NCI-H2107 treated with DMSO at 0.1 percent for 48 hours (cell line): Measurements from ENCODE around the gene NAMPT.
"Not testable (repeated sequence)": the region's sequence is repeated elsewhere in the genome, so short reads cannot be mapped to it uniquely, and the experiment has no call there.

Experiments used
- DNase-seq: peaks from one replicate; lab custom pipeline; 2025; ENCODE audit not compliant: unreplicated experiment; lab: John Stamatoyannopoulos, UW

Gene NAMPT

DNA sequence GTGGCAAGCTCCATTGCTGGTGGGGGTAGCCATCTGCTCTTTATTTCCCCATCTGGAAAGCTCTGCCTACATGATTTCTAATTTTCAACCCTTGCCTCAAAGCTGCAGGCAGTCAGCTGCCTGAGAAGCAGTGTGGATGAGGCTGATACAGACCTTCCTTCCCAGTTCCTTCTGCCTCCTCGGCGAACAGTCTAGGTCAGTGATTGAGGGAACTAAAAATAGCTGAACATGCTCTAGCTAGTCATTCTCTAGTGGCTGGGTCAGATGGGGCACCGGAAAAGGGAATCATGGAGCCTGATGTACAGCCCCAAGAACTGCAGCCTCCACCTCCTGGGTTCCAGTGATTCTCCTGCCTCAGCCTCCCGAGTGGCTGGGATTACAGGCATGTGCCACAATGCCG is 48.7 kb downstream of the NAMPT start:
- no peak for DNase-seq

DNA sequence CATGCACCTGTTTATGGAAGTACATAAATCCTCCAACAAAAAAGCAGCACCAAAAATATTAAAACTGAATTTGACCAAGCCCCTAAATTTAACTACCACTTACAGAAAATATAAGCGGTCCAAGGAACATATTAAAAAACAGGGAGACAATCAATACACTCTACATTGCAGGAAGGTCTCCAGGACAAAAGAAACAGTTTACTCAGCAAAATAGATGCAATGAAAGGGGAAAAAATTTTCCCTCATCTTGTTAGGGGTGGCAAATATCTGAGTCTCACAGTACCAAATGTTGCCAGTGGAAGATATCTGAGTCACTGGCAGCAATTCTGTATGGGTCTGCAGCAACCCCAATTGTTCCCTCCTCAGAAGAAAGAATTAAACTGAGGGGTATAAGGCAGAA is 50.4 kb downstream of the NAMPT start:
- DNase-seq: no peak

DNA sequence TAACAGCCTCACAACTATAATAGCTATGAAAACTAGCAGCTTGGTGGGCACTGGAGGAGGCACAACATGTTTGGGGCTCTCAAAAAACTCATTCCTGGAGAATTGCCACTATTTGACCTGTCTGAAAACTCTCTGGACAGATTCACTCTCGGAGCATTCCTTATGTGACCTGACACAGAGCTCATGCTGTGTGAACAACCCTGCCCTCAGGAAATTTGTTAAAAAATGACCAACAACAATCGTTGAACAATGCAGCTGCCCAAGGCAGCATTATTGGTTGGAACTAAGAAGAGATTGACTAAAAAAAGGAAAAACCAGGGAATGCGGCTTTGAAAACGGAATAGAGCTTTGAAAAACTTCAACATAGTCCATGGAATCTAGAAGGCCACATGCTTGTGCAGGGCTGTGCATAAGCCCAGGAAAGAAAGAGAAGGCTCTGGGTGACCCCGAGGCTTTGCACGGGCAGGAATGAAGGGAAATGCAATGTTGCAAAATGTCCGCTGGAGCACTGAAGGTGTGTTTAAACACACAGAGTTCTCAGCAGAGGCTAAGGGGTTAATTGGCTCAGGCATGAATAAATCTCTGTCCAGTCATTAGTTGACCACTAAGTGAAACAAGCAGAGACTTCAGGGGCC is 52.8 kb downstream of the NAMPT start:
- DNase-seq: no peak

DNA sequence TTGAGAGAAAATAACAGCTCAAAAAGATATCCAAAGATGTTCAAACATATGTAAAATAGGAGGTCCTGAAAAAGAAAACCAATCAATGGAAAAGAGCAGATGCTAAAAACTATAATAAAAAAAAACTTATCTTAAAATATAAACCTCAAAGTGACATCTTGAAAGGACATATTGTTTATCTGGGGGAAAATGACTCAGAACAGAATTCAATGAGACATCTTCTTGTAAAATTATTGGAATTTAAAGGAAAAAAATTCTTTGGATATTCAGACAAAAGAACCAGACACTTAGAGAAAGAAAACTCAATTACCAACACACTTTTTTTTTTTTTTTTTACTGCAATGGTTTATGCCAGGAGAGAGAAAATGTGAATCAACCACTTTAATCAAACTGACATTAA is 58.9 kb downstream of the NAMPT start:
- no peak for DNase-seq

DNA sequence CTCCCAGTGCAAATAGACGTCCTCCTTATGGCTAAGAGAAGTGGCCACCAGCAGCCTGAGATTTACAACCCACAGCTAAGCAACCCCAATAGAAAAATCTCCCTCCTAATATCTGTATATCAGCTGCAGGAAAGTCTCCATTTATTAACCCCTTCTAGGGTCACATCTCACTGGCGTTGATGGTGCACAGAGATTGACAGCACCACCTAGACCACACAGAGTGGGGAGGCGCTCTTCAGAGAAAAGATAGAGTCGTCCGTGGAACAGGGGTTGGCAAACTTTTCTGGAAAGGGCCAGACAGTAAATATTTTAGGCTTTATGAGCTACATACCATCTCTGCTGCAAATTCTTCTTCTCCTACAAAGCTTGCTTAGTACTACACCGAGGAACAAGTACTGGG is 60.0 kb downstream of the NAMPT start:
- no peak for DNase-seq

DNA sequence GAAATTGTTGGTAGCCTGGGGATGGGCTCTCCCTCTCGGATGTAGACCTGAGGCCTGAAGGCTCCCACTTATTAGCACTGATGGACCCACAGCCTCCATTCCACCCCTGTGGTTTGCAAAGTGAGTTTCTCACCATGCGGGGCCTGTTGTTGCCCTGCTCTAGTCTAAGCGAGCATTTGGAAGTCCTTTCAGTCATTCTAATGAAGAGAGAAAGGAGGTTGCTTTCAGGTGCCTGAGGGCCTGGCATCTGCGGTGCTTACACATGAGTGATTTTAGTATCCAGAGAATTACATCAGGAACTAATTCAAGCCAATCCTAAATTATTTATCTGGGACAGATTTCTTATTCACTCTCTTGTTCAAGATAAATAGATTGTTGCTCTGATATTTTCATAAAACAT is 61.6 kb downstream of the NAMPT start:
- no peak for DNase-seq

DNA sequence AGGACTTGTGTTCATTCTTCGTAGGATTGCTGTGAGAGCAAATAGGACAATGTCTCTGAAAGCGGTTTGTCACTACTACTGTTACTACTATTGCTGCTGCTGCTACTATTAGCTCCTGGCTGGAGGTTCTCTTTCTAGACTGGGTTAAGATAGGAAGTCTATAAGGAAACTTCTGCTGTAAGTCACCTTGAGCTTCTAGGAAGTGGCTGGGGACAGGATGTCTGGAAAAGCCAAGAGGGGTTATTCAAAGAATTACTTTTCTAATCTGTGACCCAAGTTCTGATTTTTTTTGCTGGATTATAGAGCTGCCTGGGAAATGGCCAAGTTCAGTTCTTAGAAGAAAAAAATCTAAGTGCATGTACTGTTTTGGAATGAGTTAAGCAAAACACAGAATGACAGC is 62.2 kb downstream of the NAMPT start:
- DNase-seq: no peak

DNA sequence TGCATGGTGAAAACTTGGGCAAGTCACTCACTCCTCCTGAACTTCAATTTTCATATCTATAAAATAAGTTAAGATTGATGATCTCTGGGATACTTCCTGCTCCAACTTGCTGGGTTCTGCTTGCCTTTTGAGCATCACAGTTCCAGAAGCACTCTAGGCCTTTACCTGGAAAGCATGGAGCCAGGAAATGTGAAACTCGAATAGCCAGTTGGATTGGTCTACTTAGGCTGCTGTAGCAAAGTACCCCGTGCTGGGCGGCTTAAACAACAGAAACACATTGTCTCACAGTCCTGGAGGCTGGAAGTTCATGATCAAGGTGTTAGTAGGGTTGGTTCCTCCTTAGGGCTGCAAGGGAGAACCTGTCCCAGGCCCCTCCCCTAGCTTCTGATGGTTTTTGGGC is 64.5 kb downstream of the NAMPT start:
- no peak for DNase-seq

DNA sequence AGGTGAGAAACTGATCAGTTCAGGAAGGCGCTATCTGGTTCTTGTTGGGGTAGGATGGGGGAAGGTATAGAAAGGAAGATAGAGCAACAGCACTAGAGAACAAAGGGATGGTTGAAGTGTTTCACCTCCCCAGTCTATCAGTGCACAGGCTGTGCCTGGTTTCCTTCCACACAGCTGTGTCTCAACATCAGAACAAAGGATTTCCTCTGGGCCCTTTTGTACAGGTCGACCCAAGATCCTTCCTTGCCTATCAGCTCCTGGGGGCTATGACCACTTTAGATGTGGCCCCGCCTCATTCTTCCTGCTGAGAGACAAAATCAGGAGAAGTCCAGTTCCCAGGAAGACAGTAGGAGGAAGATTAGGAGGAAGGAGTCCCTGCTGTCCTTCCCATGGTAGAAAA is 65.6 kb downstream of the NAMPT start:
- DNase-seq: no peak

DNA sequence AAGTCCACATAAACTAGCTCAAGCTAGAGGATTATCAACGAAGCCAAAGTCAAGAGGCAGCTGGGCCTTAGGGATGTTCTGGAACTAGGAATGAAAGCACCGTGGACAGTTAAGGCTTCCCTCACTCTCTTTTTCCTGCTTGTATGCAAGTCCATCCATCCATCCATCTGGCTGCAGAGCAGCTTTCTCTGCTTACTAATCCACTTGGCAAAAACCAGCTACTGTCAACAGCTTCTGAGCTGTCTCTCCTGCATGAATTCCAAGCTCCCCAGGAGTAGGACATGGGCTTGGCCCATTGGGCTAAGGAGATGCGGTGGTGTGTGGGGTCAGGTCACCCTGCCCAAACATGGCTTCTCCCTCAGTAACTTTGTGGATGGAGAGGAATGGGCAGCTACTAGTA is 66.2 kb downstream of the NAMPT start:
- DNase-seq: no peak

DNA sequence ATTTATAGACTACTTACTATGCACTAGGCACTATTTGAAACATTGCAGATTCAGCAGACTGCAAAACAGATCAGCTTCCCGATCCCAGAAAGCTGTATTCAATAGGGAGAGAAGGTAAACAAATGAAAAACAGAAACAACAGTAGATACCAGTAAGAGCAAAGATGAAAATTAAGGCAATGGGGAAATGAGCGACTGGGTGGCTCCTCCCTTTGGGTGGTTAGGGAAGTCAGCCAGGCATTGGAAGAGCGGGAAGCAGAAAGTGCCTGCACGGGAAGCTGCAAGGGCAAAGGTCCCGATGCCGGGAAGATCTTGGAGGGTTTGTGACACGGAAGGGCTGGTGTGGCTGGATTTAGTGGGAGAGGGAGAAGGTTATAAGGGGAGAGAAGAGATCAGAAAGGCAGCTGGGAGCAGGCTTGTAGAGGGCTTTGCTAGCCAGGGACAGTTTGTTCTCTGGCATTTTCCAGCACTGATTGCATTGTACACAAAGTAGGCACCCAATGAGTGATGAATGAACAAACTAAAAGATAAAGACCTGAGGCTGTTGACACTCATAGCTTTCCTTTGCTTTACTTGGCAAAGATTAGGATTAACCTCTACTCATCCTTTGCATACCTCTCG is 67.8 kb downstream of the NAMPT start:
- DNase-seq: no peak

DNA sequence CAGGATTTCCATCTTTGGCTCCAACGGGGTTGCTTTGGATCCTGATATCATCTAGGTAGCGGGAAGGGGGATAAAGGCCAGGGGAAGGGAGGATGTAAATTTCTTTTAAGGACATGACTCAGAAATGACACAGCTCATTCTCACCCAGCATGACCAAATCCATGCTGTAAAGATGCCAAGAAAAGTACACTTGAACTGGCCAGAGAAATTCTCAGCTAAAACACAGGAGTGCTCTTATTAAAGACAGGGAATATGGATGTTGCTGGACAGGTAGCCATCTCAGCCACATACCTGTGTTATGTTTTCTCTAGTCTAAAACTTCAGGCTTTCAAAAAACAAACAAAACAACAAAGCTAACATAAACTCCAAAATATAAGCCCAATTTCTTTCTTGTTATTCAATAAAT is 68.3 kb downstream of the NAMPT start:
- DNase-seq: no peak

DNA sequence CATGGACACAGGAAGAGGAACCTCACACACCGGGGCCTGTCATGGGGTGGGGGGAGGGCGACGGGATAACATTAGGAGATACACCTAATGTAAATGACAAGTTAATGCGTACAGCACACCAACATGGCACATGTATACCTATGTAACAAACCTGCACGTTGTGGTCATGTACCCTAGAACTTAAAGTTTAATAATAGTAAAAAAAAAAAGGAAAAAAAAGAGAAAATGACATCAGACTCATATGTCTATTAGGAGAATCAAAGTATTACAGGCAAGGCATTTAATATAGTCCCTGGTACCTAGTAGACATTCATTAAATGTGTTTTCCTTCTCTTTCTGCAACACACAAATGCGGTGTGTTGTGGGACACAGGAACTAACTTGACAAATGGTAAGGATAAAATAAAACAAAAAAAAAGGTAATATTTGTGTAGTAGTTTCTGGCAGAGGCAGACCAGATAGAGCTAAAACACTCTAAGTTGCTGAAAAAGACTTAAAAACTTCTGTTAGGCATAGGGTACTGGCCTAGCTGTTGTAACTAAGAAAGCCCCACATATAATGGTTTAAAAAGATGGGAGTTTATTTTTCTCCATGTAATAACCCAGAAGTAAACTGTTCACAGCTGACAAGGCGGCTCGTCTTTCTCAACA is 68.8 kb downstream of the NAMPT start:
- DNase-seq: no peak

DNA sequence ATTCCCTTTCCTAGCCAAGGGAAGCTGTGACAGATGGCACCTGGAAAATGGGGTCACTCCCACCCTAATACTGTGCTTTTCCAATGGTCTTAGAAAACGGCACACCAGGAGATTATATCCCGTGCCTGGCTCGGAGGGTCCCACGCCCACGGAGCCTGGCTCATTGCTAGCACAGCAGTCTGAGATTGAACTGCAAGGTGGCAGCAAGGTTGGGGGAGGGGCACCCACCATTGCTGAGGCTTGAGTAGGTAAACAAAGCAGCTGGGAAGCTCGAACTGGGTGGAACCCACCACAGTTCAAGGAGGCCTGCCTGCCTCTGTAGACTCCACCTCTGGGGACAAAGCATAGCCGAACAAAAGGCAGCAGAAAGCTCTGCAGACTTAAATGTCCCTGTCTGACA is 75.8 kb downstream of the NAMPT start:
- not testable (repeated sequence) for DNase-seq

DNA sequence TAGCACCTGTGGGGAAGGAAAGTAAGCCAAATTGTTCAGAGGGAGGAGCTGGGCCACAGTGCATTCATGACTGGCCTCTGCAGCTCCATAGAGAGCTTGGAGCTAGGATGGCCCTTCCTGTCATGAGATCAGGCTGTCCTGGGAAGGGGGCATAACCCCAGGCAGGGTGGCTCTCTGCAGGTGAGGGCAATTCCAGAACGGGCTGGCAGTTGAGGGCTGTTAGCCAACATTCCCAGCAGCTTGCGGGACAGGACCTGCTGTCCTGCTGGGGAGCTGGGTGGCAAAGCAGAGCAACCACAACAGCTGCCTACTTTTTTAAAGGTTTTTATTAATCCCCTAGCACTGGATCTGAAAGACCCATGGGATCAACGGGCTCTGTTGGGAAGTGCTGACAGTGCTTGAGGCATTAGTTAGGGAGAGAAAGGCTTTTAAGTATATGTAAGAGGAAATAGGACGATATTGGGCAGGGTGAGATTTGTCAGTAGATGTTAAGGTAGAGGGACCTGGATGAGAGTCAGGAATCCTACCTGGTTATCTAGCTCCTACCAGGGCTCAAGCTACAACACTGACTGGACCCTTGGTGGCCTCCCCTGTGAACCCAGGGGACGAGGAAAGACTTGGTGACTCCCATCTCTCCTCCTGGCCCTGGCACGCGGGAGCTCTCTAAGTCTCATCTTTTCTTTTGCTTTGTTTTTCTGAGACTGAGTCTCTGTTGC is 77.8 kb downstream of the NAMPT start:
- DNase-seq: no peak

DNA sequence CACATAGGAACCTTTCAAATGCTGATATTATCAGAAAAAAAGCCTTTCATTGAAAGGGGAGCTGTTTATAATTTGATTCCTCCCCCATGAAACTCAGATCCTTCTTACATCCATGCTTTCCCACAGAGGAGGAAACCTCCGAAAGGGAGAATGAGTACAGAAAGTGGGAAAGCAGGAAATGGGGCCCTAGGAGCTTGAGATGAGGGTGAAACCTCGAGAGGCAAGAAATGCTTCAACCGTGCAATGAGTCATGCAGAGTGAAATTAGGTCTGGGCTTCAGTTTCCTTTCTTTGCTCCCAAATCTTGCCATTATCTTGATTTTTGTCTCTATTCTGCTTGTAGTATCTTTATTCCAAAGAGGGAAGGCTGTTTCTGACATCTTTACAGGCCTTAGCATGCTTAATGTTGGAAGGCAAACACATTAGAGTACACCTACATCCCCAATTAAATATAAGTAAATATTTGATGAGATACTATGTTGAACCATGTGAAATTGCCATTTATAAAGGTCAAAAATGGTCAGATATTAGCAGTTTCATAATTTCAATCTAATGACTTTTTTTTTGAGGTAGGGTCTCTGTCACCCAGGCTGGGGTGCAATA is 79.1 kb downstream of the NAMPT start:
- DNase-seq: no peak

DNA sequence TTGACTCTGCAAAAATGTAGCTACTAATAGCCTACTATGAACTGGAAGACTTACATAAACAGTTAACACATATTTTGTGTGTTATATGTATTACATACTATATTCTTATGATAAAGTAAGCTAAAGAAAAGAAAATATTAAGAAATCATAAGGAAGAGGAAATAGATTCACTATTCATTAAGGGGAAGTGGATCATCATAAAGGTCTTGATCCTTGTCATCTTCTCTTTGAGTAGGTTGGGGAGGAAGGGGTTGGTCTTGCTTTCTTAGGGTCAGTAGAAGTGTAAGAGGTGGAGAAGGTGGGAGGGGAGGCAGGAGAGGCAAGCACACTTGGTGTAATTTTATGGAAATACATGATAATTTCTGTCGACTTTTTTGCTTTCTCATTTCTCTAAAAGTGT is 81.3 kb downstream of the NAMPT start:
- no peak for DNase-seq

DNA sequence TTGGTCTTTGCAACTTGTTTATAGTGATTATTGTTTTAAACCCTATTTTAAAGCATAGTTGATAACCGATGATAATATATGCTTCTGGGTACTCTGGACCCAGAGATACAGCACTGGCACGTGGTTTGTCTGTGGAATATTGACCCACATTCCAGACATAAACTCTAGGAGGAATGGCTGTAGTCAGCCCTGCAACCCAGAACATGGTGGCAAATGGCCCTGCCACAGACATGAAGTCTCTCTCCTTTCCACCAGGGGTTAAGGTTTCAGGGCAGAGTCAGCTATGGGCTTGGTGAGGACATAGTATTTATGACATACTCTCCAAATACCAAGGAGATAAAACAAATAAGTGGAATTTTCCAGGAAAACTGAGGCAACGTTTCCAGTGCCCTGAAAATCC is 83.6 kb downstream of the NAMPT start:
- no peak for DNase-seq

DNA sequence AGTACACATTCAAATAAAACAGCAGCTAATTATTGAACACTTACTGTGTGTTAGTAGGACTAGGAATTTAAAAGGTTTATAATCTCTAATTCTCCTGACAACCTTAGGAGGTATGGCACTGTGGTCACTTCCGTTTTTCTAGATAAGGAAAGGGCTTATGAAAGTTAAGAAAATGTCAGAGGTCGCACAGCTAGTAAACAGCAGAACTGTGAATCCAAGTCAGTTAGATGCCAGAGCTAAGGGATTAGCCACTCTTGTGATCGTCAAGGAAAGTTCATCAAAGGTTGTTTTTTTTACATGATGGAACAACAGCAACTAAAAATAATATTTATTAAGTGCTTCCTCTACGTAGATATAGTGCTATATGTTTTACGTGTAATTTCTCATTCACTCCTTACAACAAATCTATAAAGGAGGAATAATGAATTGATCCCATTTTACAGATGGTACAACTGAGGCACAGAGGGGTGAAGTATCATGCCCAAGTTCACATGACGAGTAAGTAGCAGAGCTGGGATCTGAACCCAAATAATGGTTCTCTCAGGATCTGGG is 84.9 kb downstream of the NAMPT start:
- DNase-seq: no peak

DNA sequence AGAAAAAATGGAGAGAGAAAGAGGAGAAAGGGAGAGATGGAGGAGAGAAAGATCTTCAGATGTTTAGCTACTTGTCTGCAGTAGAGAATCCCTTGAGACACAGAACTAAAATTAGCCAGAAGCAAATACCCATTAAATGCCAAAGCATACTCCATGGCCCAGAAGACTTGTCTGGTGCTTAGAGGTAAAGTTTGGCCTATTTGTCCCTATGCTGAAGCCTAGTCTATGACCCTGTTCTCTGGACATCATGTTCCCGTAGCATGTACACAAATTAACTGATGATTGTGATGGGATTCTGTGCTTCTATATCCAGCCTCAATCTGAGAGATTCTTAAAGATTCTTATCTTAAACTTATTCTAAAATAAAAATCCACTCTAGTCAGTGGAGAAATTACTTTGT is 85.8 kb downstream of the NAMPT start:
- no peak for DNase-seq
